Heart right ventricle (tissue), 16 donors: Measurements from ENCODE around the gene ABCD3. TPM values are rescaled to one million over a fixed set of nuclear protein-coding genes. Genes with fewer than 3 reads are reported as not detected.
A peak's percentile ranks its signal among the peaks of the same experiment; 100 is the strongest.

ENCODE experiments used
- ATAC-seq, 8 donors: fragments of 200-7000 bp; cut with Tn5 transposase; one replicate each; pipeline ENCODE4 v1.9.1; 2020; ENCODE audit warnings: mild to moderate bottlenecking in 8 of 8, moderate library complexity in 8 of 8, moderate number of reproducible peaks in 1 of 8
- DNase-seq, 2 donors: peaks; one replicate each; pipeline ENCODE4 v3.0.0-alpha.2; 2020
- H3K27ac ChIP-seq, 10 donors: fragments of 200-600 bp; sonication (generic) in 2 of 10; one replicate each; pipeline versions ENCODE4 v1.5.0 to v1.8.0; 2020 to 2022; ENCODE audit warnings: mild to moderate bottlenecking in 3 of 10
- H3K27me3 ChIP-seq, 7 donors: fragments of 200-600 bp; one replicate each; pipeline ENCODE4 v1.8.0; 2021 to 2022; ENCODE audit warnings: mild to moderate bottlenecking in 2 of 7
- H3K36me3 ChIP-seq, 9 donors: fragments of 200-600 bp; sonication (generic) in 1 of 9; one replicate each; pipeline versions ENCODE4 v1.5.0 to v1.8.0; 2020 to 2022; ENCODE audit warnings: mild to moderate bottlenecking in 2 of 9
- H3K4me1 ChIP-seq, 9 donors: fragments of 200-600 bp; sonication (generic) in 1 of 9; one replicate each; pipeline versions ENCODE4 v1.5.0 to v1.8.0; 2020 to 2022; ENCODE audit warnings: mild to moderate bottlenecking in 4 of 9
- H3K4me3 ChIP-seq, 10 donors: fragments of 200-600 bp; sonication (generic) in 2 of 10; one replicate each; pipeline versions ENCODE4 v1.5.0 to v1.8.0; 2020 to 2022; ENCODE audit warnings: mild to moderate bottlenecking in 7 of 10, moderate library complexity in 2 of 10
- H3K9me3 ChIP-seq, 11 donors: fragments of 200-600 bp in 10 of 11; sonication (generic) in 2 of 11; one replicate each; pipeline versions ENCODE4 v1.5.0 to v1.8.0; 2013 to 2022; ENCODE audit warnings: mild to moderate bottlenecking in 2 of 11, control low read depth in 1 of 11, moderate library complexity in 1 of 11
- WGBS, 2 donors: extraction: QIAGEN DNeasy Blood & Tissue Kit; methylation state at CpG; one replicate each; pipeline ENCODE4 v1.1.7; 2013; ENCODE audit warnings: inconsistent platforms in 1 of 2; 5-methylcytosine and 5-hydroxymethylcytosine counted together
- intact Hi-C, 10 donors: fragments of 100-400 bp; cut with DNase I; formaldehyde crosslinking; loops; one replicate each; pipeline versions ENCODE4 v1.11.1 to v1.14.2; 2022
- polyA plus RNA-seq, 2 donors: library from polyadenylated mRNA; stranded (reverse); fragments of 200-250 nt; gene quantifications; one replicate each; pipeline ENCODE4 v1.2.3, GENCODE V29; 2013
- total RNA-seq, 10 donors: library from RNA; stranded (reverse); fragmentation: NEBNext Ultra II Directional in 3 of 10; extraction: Animal tissue kit (Norgen Biotek cat#: 25700) in 3 of 10; gene quantifications; one replicate each; pipeline versions ENCODE4 v1.2.1 to v1.2.4, GENCODE V29; 2021 to 2023
- TF ChIP-seq, protein P1 (sequence below), 9 donors: fragments of 200-600 bp; sonication (generic) in 2 of 9; IDR thresholded peaks; one replicate each; pipeline versions ENCODE4 v1.5.0 to v1.8.0; 2021 to 2022; ENCODE audit warnings: antibody characterized with exemption in 9 of 9, mild to moderate bottlenecking in 5 of 9, moderate library complexity in 1 of 9
- donor health status: Arrhythmogenic right ventricular cardiomyopathy.
- donor health status: ischemic (EF 13 %, LVEDD 7.1; RV severe dilation, severe dysfunction).
- donor health status: healthy with polysubstance abuse.
- donor health status: DM: no; HTN: yes; CAD: no.
- donor health status: DM: no; HTN: no; CAD: no.
- donor health status: ischemic (EF 25% LVEDD 6.9; RV normal size, moderate dysfunction).
- donor health status: ischemic (EF 25% LVEDD 5.7; RV mildly dilated, moderate dysfunction).
- donor health status: healthy.
- donor health status: DM: yes; HTN: yes; CAD: no.
- donor health status: Ischemic cardiomyopathy.
- donor health status: ischemic (EF 35%, LVEDD 5.7; RV mildly dilated, moderate dysfunction).
- donor health status: nonischemic (EF 11% LVEDD 7.7; RV severe dilation, severe dysfunction).
- donor health status: DM: yes; HTN: yes; CAD: no.
- donor health status: PGD.
- donor health status: ischemic (EF 29% LVEDD 5.4; RV normal size, mild dysfunction).
- donor health status: nonischemic (EF 23%, LVEDD 6.1; RV moderate dilation, normal function).

The ABCD3 gene
- total and polyA plus RNA-seq, 12 donors = 22.2 to 90.0 (median 59.1) TPM

DNA sequence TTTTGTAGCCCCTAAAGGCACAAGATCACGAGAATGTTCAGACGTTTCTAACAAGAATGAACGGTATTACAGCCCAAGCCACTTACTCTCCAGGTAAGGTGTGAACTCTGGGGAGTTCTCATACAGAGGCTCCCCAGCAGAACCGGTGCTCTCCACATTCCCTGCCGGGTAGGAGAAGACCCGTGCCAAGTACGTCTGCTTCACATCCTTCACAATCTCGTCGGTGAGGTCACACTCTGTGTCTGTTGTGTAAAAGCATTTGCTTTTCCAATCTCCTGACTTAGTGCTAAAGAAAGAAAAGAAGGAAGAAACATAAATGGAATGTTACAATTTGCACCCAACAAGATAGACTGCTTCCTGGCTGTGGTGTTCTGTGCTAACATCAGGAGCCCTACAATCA is 117.7 kb downstream of the ABCD3 start:
- ATAC-seq (peak in 6 of 8 donors; percentile 51 to 77 (median 70)), DNase-seq (no peak)
- Histone ChIP-seq H3K27ac (peak overlapping the region in 8 of 10 donors; percentile 25 to 95 (median 58)), H3K4me3 (peak overlapping the region in 1 of 10 donors; percentile 26), H3K27me3 (peaks cover 0 to 4% (median 0%) of the 10 kb centered on the region in 7 donors), H3K4me1 (peaks cover 0 to 46% (median 15%) of the 10 kb centered on the region in 9 donors), H3K36me3 (peaks cover 0 to 59% (median 14%) of the 10 kb centered on the region in 9 donors), H3K9me3 (no peaks in the 10 kb centered on the region)
- intact Hi-C loops = loop anchor here in 4 of 10 donors (5.0 to 10.0 kb wide), 3 partner anchors 61 to 266 kb away; no protein-coding TSS in a partner anchor
- TF ChIP-seq, protein P1, sequence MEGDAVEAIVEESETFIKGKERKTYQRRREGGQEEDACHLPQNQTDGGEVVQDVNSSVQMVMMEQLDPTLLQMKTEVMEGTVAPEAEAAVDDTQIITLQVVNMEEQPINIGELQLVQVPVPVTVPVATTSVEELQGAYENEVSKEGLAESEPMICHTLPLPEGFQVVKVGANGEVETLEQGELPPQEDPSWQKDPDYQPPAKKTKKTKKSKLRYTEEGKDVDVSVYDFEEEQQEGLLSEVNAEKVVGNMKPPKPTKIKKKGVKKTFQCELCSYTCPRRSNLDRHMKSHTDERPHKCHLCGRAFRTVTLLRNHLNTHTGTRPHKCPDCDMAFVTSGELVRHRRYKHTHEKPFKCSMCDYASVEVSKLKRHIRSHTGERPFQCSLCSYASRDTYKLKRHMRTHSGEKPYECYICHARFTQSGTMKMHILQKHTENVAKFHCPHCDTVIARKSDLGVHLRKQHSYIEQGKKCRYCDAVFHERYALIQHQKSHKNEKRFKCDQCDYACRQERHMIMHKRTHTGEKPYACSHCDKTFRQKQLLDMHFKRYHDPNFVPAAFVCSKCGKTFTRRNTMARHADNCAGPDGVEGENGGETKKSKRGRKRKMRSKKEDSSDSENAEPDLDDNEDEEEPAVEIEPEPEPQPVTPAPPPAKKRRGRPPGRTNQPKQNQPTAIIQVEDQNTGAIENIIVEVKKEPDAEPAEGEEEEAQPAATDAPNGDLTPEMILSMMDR (IDR thresholded peaks at IDR 0.05) = no peak
- 39 to 46% methylated on average over 9 of the region's 9 CpGs for WGBS, 2 donors

DNA sequence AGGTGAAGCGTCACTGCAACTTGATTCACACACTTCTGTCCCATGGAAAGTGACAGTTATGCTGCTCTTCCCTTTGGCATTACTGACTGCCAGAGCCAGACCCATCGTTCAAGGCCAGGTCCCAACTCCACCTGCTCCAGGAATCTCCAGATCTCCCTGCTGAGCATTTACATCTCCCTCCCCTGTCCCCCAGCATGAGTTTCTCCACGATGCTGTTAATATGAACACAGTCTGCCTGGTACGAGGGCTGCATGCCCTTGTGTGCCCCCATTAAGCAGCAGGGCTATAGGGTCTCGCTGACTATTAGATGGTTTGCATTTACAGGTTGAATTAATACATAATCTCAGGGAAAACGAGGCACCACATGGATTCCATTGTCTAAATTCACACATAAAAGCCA is 119.1 kb downstream of the ABCD3 start:
- Histone ChIP-seq H3K27me3 (peaks cover 0 to 12% (median 0%) of the 10 kb centered on the region in 7 donors), H3K4me1 (peaks cover 0 to 50% (median 19%) of the 10 kb centered on the region in 9 donors), H3K27ac (peak overlapping the region in 7 of 10 donors; percentile 30 to 95 (median 54)), H3K36me3 (peaks cover 0 to 45% (median 8%) of the 10 kb centered on the region in 9 donors), H3K9me3 (no peaks in the 10 kb centered on the region), H3K4me3 (peak overlapping the region in 5 of 10 donors; percentile 69 to 79 (median 76))
- intact Hi-C loops = loop anchor here in 4 of 10 donors (5.0 to 10.0 kb wide), 3 partner anchors 60 to 265 kb away; no protein-coding TSS in a partner anchor
- WGBS, 2 donors = 49 to 53% methylated on average over 6 of the region's 6 CpGs
- DNase-seq (no peak), ATAC-seq (no peak)
- TF ChIP-seq, protein P1 (IDR thresholded peaks at IDR 0.05) = no peak

DNA sequence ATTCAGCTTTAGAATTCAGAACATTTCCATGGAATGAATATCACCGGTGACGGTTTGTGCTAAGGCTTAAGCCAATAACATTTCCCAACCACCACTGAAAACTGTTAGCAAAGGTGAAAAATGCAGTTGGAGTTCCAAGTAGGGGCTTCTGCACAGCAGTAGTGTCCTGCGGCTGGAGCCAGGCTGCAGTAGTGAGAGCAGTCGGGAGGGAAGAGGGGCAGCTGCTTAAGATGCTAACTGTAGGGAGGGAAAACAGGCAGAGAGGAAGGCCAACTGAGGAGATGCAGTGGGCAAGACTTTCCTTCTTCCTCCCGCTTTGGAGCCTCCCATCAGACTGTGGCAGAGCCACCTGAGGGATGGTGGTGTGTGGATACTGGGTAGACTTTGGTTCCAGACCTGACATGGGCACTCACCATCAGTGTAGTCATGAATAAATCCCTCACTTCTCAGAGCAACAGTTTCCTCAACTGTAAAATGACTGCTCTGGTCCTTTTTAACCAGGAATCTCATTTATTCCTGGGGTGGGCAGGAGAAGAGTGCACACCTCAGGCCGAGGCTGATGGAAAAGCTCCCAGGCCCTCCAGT is 120.1 kb downstream of the ABCD3 start:
- no peaks in the 10 kb centered on the region for H3K9me3 ChIP-seq
- ATAC-seq (no peak), DNase-seq (no peak)
- TF ChIP-seq, protein P1 (IDR thresholded peaks at IDR 0.05) = no peak
- peak overlapping the region in 8 of 10 donors; percentile 30 to 95 (median 90) for H3K27ac ChIP-seq
- intact Hi-C loops = loop anchor here in 4 of 10 donors (5.0 to 10.0 kb wide), 3 partner anchors 59 to 264 kb away; no protein-coding TSS in a partner anchor
- WGBS, 2 donors = 50 to 63% methylated on average over 6 of the region's 6 CpGs
- peaks cover 0 to 12% (median 0%) of the 10 kb centered on the region in 7 donors for H3K27me3 ChIP-seq
- peak overlapping the region in 9 of 10 donors; percentile 16 to 80 (median 75) for H3K4me3 ChIP-seq
- peaks cover 0 to 34% (median 5%) of the 10 kb centered on the region in 9 donors for H3K36me3 ChIP-seq
- peaks cover 0 to 53% (median 26%) of the 10 kb centered on the region in 9 donors for H3K4me1 ChIP-seq

DNA sequence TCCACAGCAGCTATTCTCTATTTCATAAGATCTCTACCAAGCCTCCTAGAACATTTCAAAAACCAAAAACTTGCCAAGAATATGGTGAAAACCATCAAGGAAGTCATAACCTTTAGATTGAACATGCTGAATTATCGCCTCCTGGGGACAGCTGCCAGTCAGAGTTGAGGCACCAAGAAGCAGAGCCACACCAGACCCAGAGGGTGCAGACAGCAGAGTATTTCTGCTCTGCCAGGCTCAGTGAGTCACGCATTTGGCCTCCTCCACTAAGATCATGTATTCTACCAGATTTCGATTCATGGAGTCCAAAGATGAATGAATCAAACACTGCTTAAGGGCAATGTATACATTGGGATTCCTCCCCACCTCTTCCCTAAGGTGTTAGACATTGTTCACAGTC is 121.3 kb downstream of the ABCD3 start:
- TF ChIP-seq, protein P1 (IDR thresholded peaks at IDR 0.05) = no peak
- DNase-seq (peak in 1 of 2 donors; percentile 43), ATAC-seq (peak in 4 of 8 donors; percentile 37 to 42 (median 40))
- 51 to 64% methylated on average over 3 of the region's 3 CpGs for WGBS, 2 donors
- Histone ChIP-seq H3K27me3 (peaks cover 0 to 12% (median 0%) of the 10 kb centered on the region in 7 donors), H3K36me3 (peaks cover 0 to 28% (median 5%) of the 10 kb centered on the region in 9 donors), H3K9me3 (no peaks in the 10 kb centered on the region), H3K4me1 (peaks cover 0 to 62% (median 32%) of the 10 kb centered on the region in 9 donors), H3K27ac (peak overlapping the region in 8 of 10 donors; percentile 34 to 95 (median 92)), H3K4me3 (peak overlapping the region; percentile 4 to 80 (median 72))
- intact Hi-C loops = loop anchor here in 4 of 10 donors (5.0 to 10.0 kb wide), 3 partner anchors 58 to 263 kb away; no protein-coding TSS in a partner anchor
